OCI-LY1 (cell line): ENCODE data around the gene ATP11A.

Source experiments
- H2AFZ ChIP-seq: fragments of 200-600 bp; sonication (generic), shearing (Covaris generic); 2 replicates; pipeline ENCODE4 v1.6.0; 2014; ENCODE audit warnings: antibody characterized with exemption, mild to moderate bottlenecking, low read length
- H3F3A ChIP-seq: fragments of 200-600 bp; sonication (generic), shearing (Covaris generic); 2 replicates; pipeline ENCODE4 v1.6.0; 2014; ENCODE audit warnings: mild to moderate bottlenecking, antibody characterized with exemption, low read length, moderate library complexity; ENCODE audit not compliant: insufficient read depth
- H3K27ac ChIP-seq: fragments of 200-600 bp; sonication (generic); 2 replicates; pipeline ENCODE4 v1.5.1; 2014; ENCODE audit warnings: low read length, mixed run types, mild to moderate bottlenecking, low read depth; ENCODE audit not compliant: poor library complexity, severe bottlenecking
- H3K27me3 ChIP-seq: fragments of 200-600 bp; sonication (generic); 2 replicates; pipeline ENCODE4 v1.6.0; 2014; ENCODE audit warnings: antibody characterized with exemption, mild to moderate bottlenecking, low read length, moderate library complexity; ENCODE audit not compliant: insufficient read depth
- H3K36me3 ChIP-seq: fragments of 200-600 bp; sonication (generic); 2 replicates; pipeline ENCODE4 v1.6.1; 2014; ENCODE audit warnings: mild to moderate bottlenecking, antibody characterized with exemption, low read length, moderate library complexity, mixed read lengths; ENCODE audit not compliant: insufficient read depth
- H3K4me1 ChIP-seq: fragments of 200-600 bp; sonication (generic); 2 replicates; pipeline ENCODE4 v1.5.1; 2014; ENCODE audit warnings: mild to moderate bottlenecking, low read length, moderate library complexity; ENCODE audit not compliant: insufficient read depth, severe bottlenecking
- H3K4me2 ChIP-seq: fragments of 200-600 bp; sonication (generic), shearing (Covaris generic); 2 replicates; pipeline ENCODE4 v1.6.1; 2014; ENCODE audit warnings: low read length
- H3K4me3 ChIP-seq: fragments of 200-600 bp; sonication (generic); 2 replicates; pipeline ENCODE4 v1.5.1; 2014; ENCODE audit warnings: low read length, low read depth, mild to moderate bottlenecking, mixed read lengths; ENCODE audit not compliant: poor library complexity, severe bottlenecking
- H3K79me2 ChIP-seq: fragments of 200-600 bp; shearing (Covaris generic); 2 replicates; pipeline ENCODE4 v1.6.1; 2016; ENCODE audit warnings: mixed run types, low read length, mixed read lengths; ENCODE audit not compliant: insufficient read depth
- H3K9ac ChIP-seq: fragments of 200-600 bp; sonication (generic), shearing (Covaris generic); 2 replicates; pipeline ENCODE4 v1.6.1; 2014; ENCODE audit warnings: mild to moderate bottlenecking, low read length, mixed read lengths
- H3K9me2 ChIP-seq: fragments of 200-600 bp; sonication (generic), shearing (Covaris generic); 2 replicates; pipeline ENCODE4 v1.6.1; 2014; ENCODE audit warnings: low read depth, mild to moderate bottlenecking, low read length, mixed read lengths
- H3K9me3 ChIP-seq: fragments of 200-600 bp; shearing (Covaris generic); 2 replicates; pipeline ENCODE4 v1.6.1; 2014; ENCODE audit warnings: low read length, mixed read lengths
- H4K20me1 ChIP-seq: fragments of 200-600 bp; sonication (generic), shearing (Covaris generic); 2 replicates; pipeline ENCODE4 v1.6.0; 2016; ENCODE audit warnings: mild to moderate bottlenecking, low read length; ENCODE audit not compliant: insufficient read depth
- EZH2 ChIP-seq: fragments of 200-600 bp; sonication (generic), shearing (Covaris generic); IDR thresholded peaks from 2 replicates; pipeline ENCODE4 v1.8.0; 2017; ENCODE audit warnings: borderline replicate concordance, mixed run types, mild to moderate bottlenecking, antibody characterized with exemption, low read length, moderate library complexity, mixed read lengths
- TF ChIP-seq, protein P1 (sequence below): fragments of 200-600 bp; sonication (generic), shearing (Covaris generic); IDR thresholded peaks from 2 replicates; pipeline ENCODE4 v1.5.1; 2017; ENCODE audit warnings: mild to moderate bottlenecking, antibody characterized with exemption, low read length, moderate library complexity, mixed read lengths

Gene ATP11A

DNA sequence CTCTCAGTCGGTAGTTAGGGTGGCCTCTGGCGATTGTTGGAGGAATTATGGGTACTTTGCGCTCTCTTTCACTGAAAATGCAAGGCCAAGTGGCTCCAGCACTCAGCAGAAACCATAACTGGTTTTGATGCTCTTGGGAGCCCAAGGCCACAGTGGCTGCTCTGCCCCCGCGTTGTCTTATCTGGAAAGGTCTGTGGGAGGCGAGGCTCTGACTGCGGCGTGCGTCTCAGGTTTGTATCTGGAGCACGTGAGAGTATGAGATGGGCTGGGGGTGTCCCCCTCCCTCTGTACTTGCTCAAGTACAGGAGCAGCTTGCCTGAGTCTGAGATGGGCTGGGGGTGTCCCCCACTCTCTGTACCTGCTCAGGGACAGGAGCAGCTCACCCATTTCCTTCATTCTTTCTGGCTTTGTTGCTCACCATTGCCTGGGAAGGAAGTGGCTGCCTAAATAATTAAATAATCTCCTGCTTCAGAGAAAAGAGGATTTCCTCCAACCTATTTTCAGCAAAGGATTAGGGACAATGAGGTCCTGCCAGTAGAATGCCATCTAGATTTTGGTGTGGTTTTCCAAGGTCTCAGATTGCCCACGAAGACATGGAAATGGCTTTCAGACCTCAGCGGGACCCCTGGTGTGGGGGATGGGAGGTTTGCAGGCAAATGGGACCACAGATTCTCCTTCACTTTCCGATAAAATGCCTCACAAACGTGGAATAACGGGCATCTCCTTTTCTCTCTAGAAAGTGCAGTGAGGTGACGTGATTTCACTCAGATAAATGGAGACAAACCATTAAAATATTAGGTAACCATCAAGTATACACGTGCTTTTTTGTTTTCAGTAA is 14.7 kb downstream of the ATP11A start:
- no peaks in the 10 kb centered on the region for H3F3A ChIP-seq
- H4K20me1 ChIP-seq: no peaks in the 10 kb centered on the region; the same call in 1 of the 2 replicates

DNA sequence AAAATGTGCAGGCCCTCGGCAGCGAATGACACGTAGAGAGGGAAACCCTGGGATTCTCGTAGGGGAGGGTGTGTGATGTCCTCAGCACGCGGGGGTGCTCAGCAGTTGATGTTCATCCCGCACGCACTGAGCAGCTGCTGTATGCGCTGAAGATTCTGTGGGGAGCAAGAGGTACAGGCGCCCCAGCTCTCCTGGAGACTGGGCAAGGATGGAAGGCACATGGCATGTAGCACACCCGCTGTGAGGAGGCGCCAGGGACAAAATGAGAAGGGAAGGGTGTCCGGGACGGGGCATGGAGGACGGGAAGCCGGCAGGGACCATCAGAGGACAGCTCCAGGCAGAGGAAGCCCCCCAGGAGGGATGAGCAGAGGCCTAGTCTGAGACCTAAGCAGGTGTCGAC is 15.4 kb downstream of the ATP11A start:
- no peak overlapping the region for H3K4me3 ChIP-seq
- H3F3A ChIP-seq: no peaks in the 10 kb centered on the region
- H3K9me3 ChIP-seq: no peaks in the 10 kb centered on the region
- no peaks in the 10 kb centered on the region for H3K9me2 ChIP-seq
- H3K79me2 ChIP-seq: no peaks in the 10 kb centered on the region
- TF ChIP-seq, protein P1, sequence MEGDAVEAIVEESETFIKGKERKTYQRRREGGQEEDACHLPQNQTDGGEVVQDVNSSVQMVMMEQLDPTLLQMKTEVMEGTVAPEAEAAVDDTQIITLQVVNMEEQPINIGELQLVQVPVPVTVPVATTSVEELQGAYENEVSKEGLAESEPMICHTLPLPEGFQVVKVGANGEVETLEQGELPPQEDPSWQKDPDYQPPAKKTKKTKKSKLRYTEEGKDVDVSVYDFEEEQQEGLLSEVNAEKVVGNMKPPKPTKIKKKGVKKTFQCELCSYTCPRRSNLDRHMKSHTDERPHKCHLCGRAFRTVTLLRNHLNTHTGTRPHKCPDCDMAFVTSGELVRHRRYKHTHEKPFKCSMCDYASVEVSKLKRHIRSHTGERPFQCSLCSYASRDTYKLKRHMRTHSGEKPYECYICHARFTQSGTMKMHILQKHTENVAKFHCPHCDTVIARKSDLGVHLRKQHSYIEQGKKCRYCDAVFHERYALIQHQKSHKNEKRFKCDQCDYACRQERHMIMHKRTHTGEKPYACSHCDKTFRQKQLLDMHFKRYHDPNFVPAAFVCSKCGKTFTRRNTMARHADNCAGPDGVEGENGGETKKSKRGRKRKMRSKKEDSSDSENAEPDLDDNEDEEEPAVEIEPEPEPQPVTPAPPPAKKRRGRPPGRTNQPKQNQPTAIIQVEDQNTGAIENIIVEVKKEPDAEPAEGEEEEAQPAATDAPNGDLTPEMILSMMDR: no peak
- no peak for TF ChIP-seq EZH2
- H2AFZ ChIP-seq: no peak overlapping the region
- H3K4me2 ChIP-seq: no peak overlapping the region
- peaks cover 8% of the 10 kb centered on the region; the same call in 1 of the 2 replicates for H3K27me3 ChIP-seq
- no peak overlapping the region for H3K27ac ChIP-seq
- no peaks in the 10 kb centered on the region for H3K4me1 ChIP-seq
- no peaks in the 10 kb centered on the region; the same call in 1 of the 2 replicates for H4K20me1 ChIP-seq
- no peak overlapping the region for H3K9ac ChIP-seq
- no peaks in the 10 kb centered on the region; the same call in 1 of the 2 replicates for H3K36me3 ChIP-seq

More for the DNA sequence above, 14.7 kb downstream of the ATP11A start:
- no peak for TF ChIP-seq EZH2
- TF ChIP-seq, protein P1: no peak
- no peak overlapping the region for H3K9ac ChIP-seq
- no peak overlapping the region for H3K4me3 ChIP-seq
- H3K4me1 ChIP-seq: no peaks in the 10 kb centered on the region
- no peak overlapping the region for H2AFZ ChIP-seq
- H3K36me3 ChIP-seq: no peaks in the 10 kb centered on the region; the same call in 1 of the 2 replicates
- H3K9me3 ChIP-seq: no peaks in the 10 kb centered on the region
- peaks cover 8% of the 10 kb centered on the region; the same call in 1 of the 2 replicates for H3K27me3 ChIP-seq
- no peak overlapping the region for H3K27ac ChIP-seq
- H3K4me2 ChIP-seq: no peak overlapping the region
- no peaks in the 10 kb centered on the region for H3K9me2 ChIP-seq
- no peaks in the 10 kb centered on the region for H3K79me2 ChIP-seq

GRCh38 chr13:112706171-112706570 is 16.3 kb downstream of the ATP11A start:
- Histone ChIP-seq H3K27me3 (peaks cover 8% of the 10 kb centered on the region; the same call in 1 of the 2 replicates), H3K4me2 (no peak overlapping the region), H3K9me2 (no peaks in the 10 kb centered on the region), H3F3A (no peaks in the 10 kb centered on the region), H3K27ac (no peak overlapping the region), H3K79me2 (no peaks in the 10 kb centered on the region), H2AFZ (no peak overlapping the region), H3K36me3 (no peaks in the 10 kb centered on the region; the same call in 1 of the 2 replicates), H4K20me1 (no peaks in the 10 kb centered on the region; the same call in 1 of the 2 replicates), H3K4me3 (no peak overlapping the region), H3K4me1 (no peaks in the 10 kb centered on the region), H3K9me3 (no peaks in the 10 kb centered on the region), H3K9ac (no peak overlapping the region)
- TF ChIP-seq, protein P1: no peak
- no peak for TF ChIP-seq EZH2
